ENCODE measurements around the gene KCNK1.

KCNK1 gene

GRCh38 chr1:233613252-233614172 lies at the start of gene KCNK1:
Gene KCNK1 (plus strand): TSS chr1:233614106. CDS start chr1:233614172, 66 bp downstream.
- peak; percentile 77 for DNase-seq

- no peak for DNase-seq
Observed at GRCh38 chr1:233565313-233565712, 48.6 kb upstream of the KCNK1 start.

- DNase-seq: no peak
Observed at GRCh38 chr1:233566886-233567285, 47.0 kb upstream of the KCNK1 start.

GRCh38 chr1:233569636-233570035 lies 44.3 kb upstream of the KCNK1 start:
- DNase-seq: no peak

- DNase-seq: no peak
Observed at GRCh38 chr1:233570216-233570615, 43.7 kb upstream of the KCNK1 start.

- no peak for DNase-seq
Observed at GRCh38 chr1:233570706-233571105, 43.2 kb upstream of the KCNK1 start.

GRCh38 chr1:233572896-233573295 lies 41.0 kb upstream of the KCNK1 start:
- DNase-seq: no peak

GRCh38 chr1:233575450-233575849 lies 38.5 kb upstream of the KCNK1 start:
- no peak for DNase-seq

GRCh38 chr1:233582439-233582838 lies 31.5 kb upstream of the KCNK1 start:
- no peak for DNase-seq

GRCh38 chr1:233584376-233584775 lies 29.5 kb upstream of the KCNK1 start:
- no peak for DNase-seq

- no peak for DNase-seq
Observed at GRCh38 chr1:233584931-233585330, 29.0 kb upstream of the KCNK1 start.

GRCh38 chr1:233586301-233586700 lies 27.6 kb upstream of the KCNK1 start:
- no peak for DNase-seq

- DNase-seq: no peak
Observed at GRCh38 chr1:233587196-233587595, 26.7 kb upstream of the KCNK1 start.

- DNase-seq: no peak
Observed at GRCh38 chr1:233587958-233588799, 25.7 kb upstream of the KCNK1 start.

- no peak for DNase-seq
Observed at GRCh38 chr1:233597489-233597901, 16.4 kb upstream of the KCNK1 start.

- DNase-seq: no peak
Observed at GRCh38 chr1:233598891-233599541, 14.9 kb upstream of the KCNK1 start.

- DNase-seq: no peak
Observed at GRCh38 chr1:233599542-233600073, 14.3 kb upstream of the KCNK1 start.

- no peak for DNase-seq
Observed at GRCh38 chr1:233600488-233600887, 13.4 kb upstream of the KCNK1 start.

GRCh38 chr1:233603478-233603877 lies 10.4 kb upstream of the KCNK1 start:
- no peak for DNase-seq

- DNase-seq: no peak
Observed at GRCh38 chr1:233605205-233605604, 8.7 kb upstream of the KCNK1 start.

- no peak for DNase-seq
Observed at GRCh38 chr1:233606813-233607212, 7.1 kb upstream of the KCNK1 start.

GRCh38 chr1:233607252-233608119 lies 6.4 kb upstream of the KCNK1 start:
- DNase-seq: no peak
